Left ventricle myocardium inferior (tissue), 1 donor: Measurements from ENCODE around the gene EPN2. TPM values are rescaled to one million over a fixed set of nuclear protein-coding genes. Genes with fewer than 3 reads are reported as not detected.

Source experiments
- DNase-seq: peaks from one replicate; pipeline ENCODE4 v3.0.0-alpha.2; 2020
- H3K27ac ChIP-seq: fragments of 200-600 bp; replicated peaks from 2 replicates; pipeline ENCODE4 v1.8.0; 2021
- H3K27me3 ChIP-seq: fragments of 200-600 bp; 2 replicates; pipeline ENCODE4 v1.8.0; 2021; ENCODE audit warnings: low read depth
- H3K36me3 ChIP-seq: fragments of 200-600 bp; 2 replicates; pipeline ENCODE4 v1.8.0; 2021
- H3K4me1 ChIP-seq: fragments of 200-600 bp; 2 replicates; pipeline ENCODE4 v1.8.0; 2021
- H3K4me3 ChIP-seq: fragments of 200-600 bp; 2 replicates; pipeline ENCODE4 v1.8.0; 2021; ENCODE audit warnings: mild to moderate bottlenecking, moderate library complexity
- H3K9me3 ChIP-seq: fragments of 200-600 bp; replicated peaks from 2 replicates; pipeline ENCODE4 v1.8.0; 2021
- CTCF ChIP-seq: fragments of 200-600 bp; IDR thresholded peaks from 2 replicates; pipeline ENCODE4 v1.8.0; 2021; ENCODE audit warnings: antibody characterized with exemption, mild to moderate bottlenecking, borderline replicate concordance
- intact Hi-C: fragments of 100-400 bp; cut with micrococcal nuclease; formaldehyde crosslinking; loops from one replicate; pipeline ENCODE4 v1.11.0; 2022
- total RNA-seq: library from RNA; stranded (reverse); fragmentation: NEBNext Ultra II Directional; extraction: Animal tissue kit (Norgen Biotek cat#: 25700); gene quantifications from one replicate; pipeline ENCODE4 v1.2.1, GENCODE V29; 2021
- donor health status: DM: no; HTN: yes; CAD: no; lungs with severe emphysema.

The EPN2 gene
- total RNA-seq, 1 donor from 2014 or later = 71.7 TPM

- TF ChIP-seq CTCF = no peak
- intact Hi-C loops = no loop called here
These were observed 128.9 kb downstream of the EPN2 start for GRCh38 chr17:19365833-19366636.

GRCh38 chr17:19366637-19366972 lies 129.4 kb downstream of the EPN2 start:
- DNase-seq = no peak
- Histone ChIP-seq H3K4me1 (peaks cover 46% of the 10 kb centered on the region), H3K36me3 (no peaks in the 10 kb centered on the region), H3K9me3 (no peaks in the 10 kb centered on the region), H3K27me3 (no peaks in the 10 kb centered on the region), H3K4me3 (no peak overlapping the region), H3K27ac (no peak overlapping the region)
- TF ChIP-seq CTCF = no peak
- intact Hi-C loops = no loop called here

More at GRCh38 chr17:19365833-19366636, 128.9 kb downstream of the EPN2 start:
- DNase-seq = no peak
- Histone ChIP-seq H3K27me3 (no peaks in the 10 kb centered on the region), H3K27ac (no peak overlapping the region), H3K4me1 (peaks cover 40% of the 10 kb centered on the region), H3K4me3 (no peak overlapping the region), H3K9me3 (no peaks in the 10 kb centered on the region), H3K36me3 (no peaks in the 10 kb centered on the region)

- TF ChIP-seq CTCF = no peak
- no peaks in the 10 kb centered on the region for H3K9me3 ChIP-seq
- no peak overlapping the region for H3K4me3 ChIP-seq
- no peaks in the 10 kb centered on the region for H3K27me3 ChIP-seq
- H3K36me3 ChIP-seq = no peaks in the 10 kb centered on the region
- H3K4me1 ChIP-seq = peaks cover 33% of the 10 kb centered on the region
- no peak for DNase-seq
- H3K27ac ChIP-seq = peak overlapping the region; percentile 81
- intact Hi-C loops = no loop called here
These were observed 131.1 kb downstream of the EPN2 start for GRCh38 chr17:19368229-19368628.

- Histone ChIP-seq H3K27me3 (no peaks in the 10 kb centered on the region), H3K27ac (peak overlapping the region; percentile 81), H3K9me3 (no peaks in the 10 kb centered on the region), H3K4me1 (peaks cover 31% of the 10 kb centered on the region), H3K4me3 (no peak overlapping the region), H3K36me3 (no peaks in the 10 kb centered on the region)
- no peak for DNase-seq
- TF ChIP-seq CTCF = no peak
- intact Hi-C loops = no loop called here
These were observed 132.1 kb downstream of the EPN2 start for GRCh38 chr17:19369107-19369778.

- Histone ChIP-seq H3K4me1 (peaks cover 31% of the 10 kb centered on the region), H3K27ac (peak overlapping the region; percentile 81), H3K4me3 (no peak overlapping the region), H3K27me3 (no peaks in the 10 kb centered on the region), H3K36me3 (no peaks in the 10 kb centered on the region), H3K9me3 (no peaks in the 10 kb centered on the region)
- TF ChIP-seq CTCF = no peak
- intact Hi-C loops = no loop called here
- peak; percentile 49 for DNase-seq
These were observed 132.8 kb downstream of the EPN2 start for GRCh38 chr17:19369846-19370492.
